Measurements from ENCODE around the gene GALNT17.

The GALNT17 gene

DNA sequence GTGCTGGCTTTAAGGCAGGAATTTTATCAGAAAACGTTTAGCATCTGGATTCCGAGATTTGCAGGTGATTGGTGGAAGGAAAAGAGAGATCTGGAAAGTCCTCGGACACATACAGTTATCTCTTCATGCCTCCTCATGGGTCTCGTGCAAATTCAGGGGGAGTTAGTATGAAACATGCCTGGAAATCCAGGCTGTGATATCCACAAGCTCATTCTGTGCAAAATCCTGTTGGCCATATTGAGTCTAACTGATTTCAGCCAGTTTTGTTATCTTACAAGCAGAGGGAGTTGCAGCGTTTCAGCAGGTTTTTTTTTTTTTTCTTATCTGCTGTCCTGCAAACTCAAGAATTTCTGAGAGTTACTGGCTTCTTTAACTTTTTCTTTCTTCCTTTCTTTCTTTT, 411.5 kb downstream of the GALNT17 start:
- Histone ChIP-seq H3K9me3 (ENCODE audit: control insufficient read depth, insufficient read depth, low read depth, low read length) (no peaks in the 10 kb centered on the region), H3K4me1 (ENCODE audit: control insufficient read depth, insufficient read depth, low read length) (no peaks in the 10 kb centered on the region), H3K36me3 (ENCODE audit: control insufficient read depth in 2 of 2, insufficient read depth in 1 of 2, low read length in 2 of 2) (no peaks in the 10 kb centered on the region), H3K27ac (ENCODE audit: extremely low read depth, low read depth, low read length) (no peak overlapping the region), H3K4me3 (ENCODE audit: low read depth, low read length) (no peak overlapping the region)
- ChIA-PET CTCF (no interaction called here), POLR2A (no interaction called here)
- TF ChIP-seq, protein P1, sequence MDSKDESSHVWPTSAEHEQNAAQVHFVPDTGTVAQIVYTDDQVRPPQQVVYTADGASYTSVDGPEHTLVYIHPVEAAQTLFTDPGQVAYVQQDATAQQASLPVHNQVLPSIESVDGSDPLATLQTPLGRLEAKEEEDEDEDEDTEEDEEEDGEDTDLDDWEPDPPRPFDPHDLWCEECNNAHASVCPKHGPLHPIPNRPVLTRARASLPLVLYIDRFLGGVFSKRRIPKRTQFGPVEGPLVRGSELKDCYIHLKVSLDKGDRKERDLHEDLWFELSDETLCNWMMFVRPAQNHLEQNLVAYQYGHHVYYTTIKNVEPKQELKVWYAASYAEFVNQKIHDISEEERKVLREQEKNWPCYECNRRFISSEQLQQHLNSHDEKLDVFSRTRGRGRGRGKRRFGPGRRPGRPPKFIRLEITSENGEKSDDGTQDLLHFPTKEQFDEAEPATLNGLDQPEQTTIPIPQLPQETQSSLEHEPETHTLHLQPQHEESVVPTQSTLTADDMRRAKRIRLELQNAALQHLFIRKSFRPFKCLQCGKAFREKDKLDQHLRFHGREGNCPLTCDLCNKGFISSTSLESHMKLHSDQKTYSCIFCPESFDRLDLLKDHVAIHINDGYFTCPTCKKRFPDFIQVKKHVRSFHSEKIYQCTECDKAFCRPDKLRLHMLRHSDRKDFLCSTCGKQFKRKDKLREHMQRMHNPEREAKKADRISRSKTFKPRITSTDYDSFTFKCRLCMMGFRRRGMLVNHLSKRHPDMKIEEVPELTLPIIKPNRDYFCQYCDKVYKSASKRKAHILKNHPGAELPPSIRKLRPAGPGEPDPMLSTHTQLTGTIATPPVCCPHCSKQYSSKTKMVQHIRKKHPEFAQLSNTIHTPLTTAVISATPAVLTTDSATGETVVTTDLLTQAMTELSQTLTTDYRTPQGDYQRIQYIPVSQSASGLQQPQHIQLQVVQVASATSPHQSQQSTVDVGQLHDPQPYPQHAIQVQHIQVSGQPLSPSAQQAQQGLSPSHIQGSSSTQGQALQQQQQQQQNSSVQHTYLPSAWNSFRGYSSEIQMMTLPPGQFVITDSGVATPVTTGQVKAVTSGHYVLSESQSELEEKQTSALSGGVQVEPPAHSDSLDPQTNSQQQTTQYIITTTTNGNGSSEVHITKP (tag by site-specific recombination; IDR thresholded peaks at IDR 0.05) = no peak
- no peak for TF ChIP-seq ZSCAN30 (tag by site-specific recombination; IDR thresholded peaks at IDR 0.05)
- no peak for TF ChIP-seq ZNF529 (tag by site-specific recombination; IDR thresholded peaks at IDR 0.05; ENCODE audit: insufficient replicate concordance)
- TF ChIP-seq AEBP2 (tag by site-specific recombination; IDR thresholded peaks at IDR 0.05; ENCODE audit: borderline replicate concordance) = no peak
- TF ChIP-seq ZSCAN16 (tag by site-specific recombination; IDR thresholded peaks at IDR 0.05) = no peak
- TF ChIP-seq ZNF148 (tag by site-specific recombination; IDR thresholded peaks at IDR 0.05; ENCODE audit: borderline replicate concordance) = no peak
- no peak for TF ChIP-seq MYNN (tag by site-specific recombination; IDR thresholded peaks at IDR 0.05; ENCODE audit: borderline replicate concordance)
- TF ChIP-seq ZNF692 (tag by site-specific recombination; IDR thresholded peaks at IDR 0.05) = no peak
- no peak for TF ChIP-seq ZNF146 (tag by site-specific recombination; IDR thresholded peaks at IDR 0.05)
- no peak for TF ChIP-seq ZBTB44 (tag by site-specific recombination; IDR thresholded peaks at IDR 0.05)
- no peak for TF ChIP-seq ZNF121 (tag by site-specific recombination; IDR thresholded peaks at IDR 0.05)
- no peak for TF ChIP-seq IKZF3 (tag by site-specific recombination; IDR thresholded peaks at IDR 0.05)
- TF ChIP-seq ZNF211 (tag by site-specific recombination; IDR thresholded peaks at IDR 0.05; ENCODE audit: low read depth) = no peak
- no peak for TF ChIP-seq TSHZ1 (tag by site-specific recombination; IDR thresholded peaks at IDR 0.05; ENCODE audit: borderline replicate concordance)
- TF ChIP-seq KLF10 (tag by site-specific recombination; IDR thresholded peaks at IDR 0.05) = no peak
- TF ChIP-seq PRDM1 (tag by site-specific recombination; IDR thresholded peaks at IDR 0.05) = no peak
- TF ChIP-seq INSM2 (tag by site-specific recombination; IDR thresholded peaks at IDR 0.05) = no peak
- TF ChIP-seq ZNF239 (tag by site-specific recombination; IDR thresholded peaks at IDR 0.05) = no peak

Measured in HEK293 (cell line).